HT1080 (cell line): ENCODE data around the gene RHEX. TPM values are rescaled to one million over a fixed set of nuclear protein-coding genes. Genes with fewer than 3 reads are reported as not detected.
"Not testable (repeated sequence)": the region's sequence is repeated elsewhere in the genome, so short reads cannot be mapped to it uniquely, and the experiment has no call there.

Experiments
- DNase-seq: peaks from one replicate; pipeline ENCODE4 v3.0.0-alpha.2; 2015; ENCODE audit warnings: low read depth
- total RNA-seq: library from RNA; depleted of rRNA; stranded (reverse); fragments of >200 nt; shearing (Covaris generic); gene quantifications from 2 replicates; pipeline ENCODE4 v1.2.3, GENCODE V29; 2014

Gene RHEX
- total RNA-seq, 1 experiment from 2014 or later, result not detected

DNA sequence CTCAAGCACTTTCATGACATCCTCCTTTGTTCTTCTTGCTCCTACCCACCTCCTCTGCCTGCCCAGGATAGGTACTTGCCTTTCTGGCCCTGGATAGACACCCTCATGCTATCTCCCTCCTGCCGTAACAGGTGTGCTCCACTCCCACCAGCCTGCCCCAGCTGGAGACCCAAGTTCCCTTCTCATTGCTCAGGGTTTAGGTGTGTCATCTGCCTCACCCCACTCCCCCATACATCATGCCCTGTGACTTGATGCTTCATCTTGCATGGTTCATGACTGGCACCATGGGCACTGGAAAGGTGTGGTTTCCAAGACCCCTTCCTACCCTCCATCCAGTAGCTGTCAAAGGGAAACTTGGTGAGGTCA, 5.9 kb downstream of the RHEX start:
- no peak for DNase-seq

DNA sequence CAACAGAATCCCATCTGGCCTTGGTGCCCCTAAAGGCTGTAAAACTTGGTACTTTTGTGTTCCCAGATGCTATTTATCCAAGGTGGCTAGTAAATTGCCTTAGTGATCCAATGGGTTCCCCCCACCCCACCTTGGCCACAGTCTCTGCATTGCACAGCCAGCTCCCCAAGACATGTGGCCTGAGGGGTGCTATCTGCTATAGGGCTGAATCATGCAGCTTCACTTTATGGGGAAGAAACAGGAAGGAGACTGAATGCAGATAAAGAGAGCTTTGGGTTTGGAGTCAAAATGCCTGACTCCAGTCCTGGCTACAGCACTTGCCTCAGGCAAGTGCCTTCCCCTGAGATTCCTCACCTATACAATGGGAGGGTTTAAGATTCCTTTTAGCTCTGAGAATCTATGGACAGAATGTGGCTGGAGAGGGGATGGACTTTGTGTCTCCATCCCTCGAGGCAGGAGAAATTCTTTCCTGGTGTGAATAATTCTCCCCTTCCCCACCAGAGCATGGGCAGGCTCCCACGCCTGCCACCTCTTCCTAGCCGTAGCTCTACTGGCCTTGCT, 6.5 kb downstream of the RHEX start:
- DNase-seq, result no peak

DNA sequence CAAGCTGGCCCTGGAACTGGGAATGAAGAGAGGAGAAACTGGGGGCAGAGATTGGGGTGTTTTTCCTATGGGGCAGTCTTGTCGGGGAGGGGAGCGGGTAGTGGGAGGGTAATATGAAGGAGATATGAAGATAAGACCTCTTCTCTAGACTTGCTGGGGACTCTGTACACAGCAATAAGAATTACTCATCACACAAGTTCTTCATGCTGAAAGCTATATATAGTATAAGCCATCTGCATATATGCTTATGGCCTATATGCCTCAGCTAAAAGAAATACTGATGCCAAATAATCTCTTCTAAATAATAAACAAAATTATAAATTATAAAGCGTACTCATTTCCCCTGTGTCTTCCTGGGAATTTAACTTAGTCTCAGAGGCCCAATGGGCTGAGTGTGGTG, 7.9 kb downstream of the RHEX start:
- no peak for DNase-seq

DNA sequence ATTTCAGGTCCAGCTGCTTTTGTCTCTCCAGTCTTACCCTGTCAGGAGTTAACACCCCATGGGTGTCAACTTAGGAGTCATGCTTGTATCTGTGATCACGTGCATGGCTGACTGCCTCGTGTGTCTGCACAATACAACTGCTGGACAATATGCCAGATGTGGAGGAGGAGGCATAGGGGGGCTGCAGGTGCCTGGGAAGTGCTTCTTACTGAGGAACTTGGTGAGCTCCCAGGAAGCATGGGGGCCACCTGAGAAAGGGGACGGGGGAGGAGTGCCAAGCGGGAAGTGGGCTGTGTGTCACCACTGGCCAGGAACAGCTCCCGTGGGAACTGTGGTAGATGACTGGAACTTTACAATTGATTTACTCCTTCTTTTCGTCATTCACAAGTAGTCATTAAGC, 9.5 kb downstream of the RHEX start:
- peak; percentile 54 for DNase-seq

DNA sequence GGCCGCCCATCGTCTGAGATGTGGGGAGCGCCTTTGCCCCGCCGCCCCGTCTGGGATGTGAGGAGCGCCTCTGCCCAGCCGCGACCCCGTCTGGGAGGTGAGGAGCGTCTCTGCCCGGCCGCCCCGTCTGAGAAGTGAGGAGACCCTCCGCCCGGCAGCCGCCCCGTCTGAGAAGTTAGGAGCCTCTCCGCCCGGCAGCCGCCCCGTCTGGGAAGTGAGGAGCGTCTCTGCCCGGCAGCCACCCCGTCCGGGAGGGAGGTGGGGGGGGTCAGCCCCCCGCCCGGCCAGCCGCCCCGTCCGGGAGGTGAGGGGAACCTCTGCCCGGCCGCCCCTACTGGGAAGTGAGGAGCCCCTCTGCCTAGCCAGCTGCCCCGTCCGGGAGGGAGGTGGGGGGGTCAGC, 11.0 kb downstream of the RHEX start:
- not testable (repeated sequence) for DNase-seq

DNA sequence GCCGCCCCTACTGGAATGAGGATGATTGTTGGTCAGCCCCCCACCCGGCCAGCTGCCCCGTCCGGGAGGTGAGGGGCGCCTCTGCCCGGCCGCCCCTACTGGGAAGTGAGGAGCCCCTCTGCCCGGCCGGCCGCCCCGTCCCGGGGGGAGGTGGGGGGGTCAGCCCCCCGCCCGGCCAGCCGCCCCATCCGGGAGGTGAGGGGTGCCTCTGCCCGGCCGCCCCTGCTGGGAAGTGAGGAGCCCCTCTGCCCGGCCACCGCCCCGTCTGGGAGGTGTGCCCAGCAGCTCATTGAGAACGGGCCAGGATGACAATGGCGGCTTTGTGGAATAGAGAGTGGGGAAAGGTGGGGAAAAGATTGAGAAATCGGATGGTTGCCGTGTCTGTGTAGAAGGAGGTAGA, 11.5 kb downstream of the RHEX start:
- DNase-seq, result not testable (repeated sequence)

DNA sequence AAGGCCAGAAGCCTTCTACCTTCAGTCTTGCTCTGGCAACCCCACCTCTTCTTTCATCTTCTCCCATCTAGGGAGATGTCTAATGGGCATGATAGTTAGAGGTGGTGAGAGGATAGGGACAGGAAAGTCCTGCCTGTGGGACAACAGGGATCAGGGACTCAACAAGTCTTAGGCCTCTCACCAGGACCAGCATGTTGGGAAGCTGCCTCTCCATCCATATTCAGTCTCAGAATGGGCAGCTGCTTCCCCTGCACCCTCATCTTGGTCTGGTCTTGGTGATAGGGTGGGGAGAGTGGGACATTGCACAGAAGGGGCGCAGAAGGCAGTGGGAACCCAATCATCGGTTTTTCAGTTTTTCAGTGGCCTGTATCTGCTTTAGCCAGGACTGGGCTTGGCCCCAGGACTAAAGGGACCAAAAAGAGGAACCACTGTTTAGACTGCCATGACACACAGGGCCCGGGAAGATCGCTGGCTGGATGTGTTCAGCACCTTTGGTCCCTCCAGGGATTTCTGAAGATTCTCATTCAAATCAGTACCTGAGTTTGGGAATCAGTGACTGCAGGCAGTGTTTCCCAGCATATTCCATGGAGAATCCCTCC, 12.7 kb downstream of the RHEX start:
- no peak for DNase-seq

DNA sequence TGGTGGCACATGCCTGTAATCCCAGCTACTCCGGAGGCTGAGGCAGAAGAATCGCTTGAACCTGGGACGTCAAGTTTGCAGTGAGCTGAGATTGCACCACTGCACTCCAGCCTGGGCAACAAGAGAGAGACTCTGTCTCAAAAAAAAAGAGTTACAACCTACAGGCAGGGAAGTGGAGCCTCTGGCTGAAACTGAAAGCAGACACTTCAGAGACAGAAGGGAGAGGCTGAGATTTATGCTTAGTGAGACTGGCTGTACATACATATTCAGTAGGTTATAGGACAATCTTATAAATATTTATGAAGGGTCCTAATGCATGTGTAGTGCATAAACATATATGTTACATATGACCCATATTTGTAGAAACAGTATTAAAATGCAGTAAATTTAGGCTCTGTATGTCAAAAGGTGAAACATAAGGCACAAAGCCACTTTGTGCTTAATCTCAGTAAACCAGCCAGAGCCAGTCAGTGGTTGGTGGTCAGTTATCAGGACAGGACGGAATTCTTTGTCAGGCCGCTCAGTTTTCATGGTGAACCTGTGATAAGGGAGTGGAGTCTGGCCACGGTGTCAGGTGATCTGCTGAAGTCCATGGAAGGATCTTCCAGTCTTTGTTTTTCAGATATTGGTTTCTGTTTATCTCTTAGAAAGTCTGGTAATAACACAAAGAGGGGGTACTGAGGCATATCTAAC, 13.7 kb downstream of the RHEX start:
- DNase-seq, result no peak

DNA sequence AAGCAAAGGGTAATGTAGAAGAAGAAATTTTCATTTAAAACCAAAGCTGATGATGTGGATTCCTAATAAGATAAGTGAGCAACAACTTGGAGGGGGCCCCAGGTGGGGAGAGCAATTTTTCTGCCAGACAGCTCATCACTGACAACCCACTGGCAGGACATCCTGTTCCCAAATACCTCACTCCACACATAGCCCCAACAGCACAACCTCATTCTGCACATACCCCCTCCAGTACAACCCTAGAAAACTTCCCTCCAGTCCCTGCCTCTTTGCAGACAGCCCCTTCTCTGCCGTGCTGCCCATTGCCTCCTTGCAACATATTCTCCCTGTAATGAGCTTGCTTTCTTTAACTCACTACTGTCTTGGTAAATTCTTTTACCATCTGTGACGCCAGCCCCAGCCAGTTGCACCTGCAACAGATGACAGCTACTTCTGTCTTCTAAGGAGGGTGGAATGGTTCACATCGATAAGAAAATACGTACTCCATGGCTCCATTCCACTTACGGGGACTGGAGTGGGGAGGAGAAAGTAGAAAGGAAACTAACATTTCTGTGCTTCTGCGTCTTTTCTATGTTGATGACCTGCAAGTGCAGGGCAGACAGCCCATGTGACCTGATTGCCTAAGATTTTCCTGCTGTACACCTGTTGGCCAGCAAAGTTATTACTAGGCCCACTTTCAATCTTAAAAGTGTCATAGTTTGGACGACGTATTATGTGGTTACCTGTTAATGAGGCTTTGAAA, 14.7 kb downstream of the RHEX start:
- DNase-seq, result no peak

DNA sequence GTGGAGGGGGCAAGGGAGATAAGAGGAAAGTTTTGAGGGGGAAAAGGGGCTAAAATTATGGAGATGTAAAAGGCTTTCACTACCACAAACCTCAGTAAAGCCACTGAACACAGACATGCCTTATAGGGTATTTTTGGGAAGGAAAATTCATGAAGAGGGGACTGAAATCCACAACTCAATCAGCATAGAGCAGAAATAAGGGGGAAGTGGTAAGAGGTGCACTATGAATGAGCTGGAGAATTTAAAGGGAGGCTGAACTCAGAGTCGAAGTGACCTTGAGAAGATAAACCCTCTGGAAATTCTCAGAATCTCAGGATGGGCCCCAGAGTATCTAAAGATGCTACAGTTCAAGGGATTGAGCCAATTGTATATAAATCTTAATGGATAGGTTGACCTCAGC, 15.3 kb downstream of the RHEX start:
- DNase-seq, result no peak

DNA sequence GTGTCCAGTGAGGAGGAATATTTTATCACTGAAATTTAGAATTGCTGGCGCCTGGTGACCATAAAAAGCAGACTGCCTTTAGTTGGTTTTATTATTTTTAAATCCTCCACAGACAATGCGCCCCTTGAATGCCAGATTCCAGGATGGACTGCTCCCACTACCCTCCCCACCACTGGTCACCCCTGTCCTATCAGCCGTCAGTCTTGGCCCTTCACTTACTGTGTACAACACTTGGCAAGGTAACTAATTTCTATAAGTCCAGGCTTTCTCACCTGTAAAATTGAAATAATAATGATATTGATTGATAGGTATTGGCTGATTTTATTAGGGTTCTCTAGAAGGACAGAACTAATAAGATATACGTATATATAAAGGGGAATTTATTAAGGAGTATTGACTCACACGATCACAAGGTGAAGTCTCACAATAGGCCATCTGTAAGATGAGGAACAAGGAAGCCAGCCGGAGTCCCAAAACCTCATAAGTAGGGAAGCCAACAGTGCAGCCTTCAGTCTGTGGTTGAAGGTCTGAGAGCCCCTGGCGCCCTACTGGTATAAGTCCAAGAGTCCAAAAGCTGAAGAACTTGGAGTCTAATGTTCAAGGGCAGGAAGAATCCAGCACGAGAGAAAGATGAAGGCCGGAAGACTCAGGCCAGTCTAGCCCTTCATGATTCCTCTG, 17.8 kb downstream of the RHEX start:
- no peak for DNase-seq

DNA sequence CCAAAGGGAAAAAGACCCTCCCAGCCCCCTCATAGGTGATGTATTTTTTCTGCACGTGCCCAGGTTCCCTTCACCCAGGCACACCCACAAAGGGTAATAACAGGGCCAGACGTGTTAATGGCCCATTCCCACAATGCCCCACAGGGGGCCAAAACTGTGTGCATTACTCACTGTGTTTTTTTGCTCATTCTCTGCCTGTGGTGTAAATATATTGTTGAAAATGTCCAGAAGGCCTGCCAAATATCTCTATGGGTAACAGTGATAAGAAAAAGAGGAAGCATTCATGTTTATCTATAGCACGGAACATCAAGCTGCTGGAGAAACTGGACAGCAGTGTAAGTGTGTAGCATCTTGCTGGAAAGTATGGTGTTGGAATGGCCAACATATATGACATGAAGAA, 21.9 kb downstream of the RHEX start:
- DNase-seq, result no peak

DNA sequence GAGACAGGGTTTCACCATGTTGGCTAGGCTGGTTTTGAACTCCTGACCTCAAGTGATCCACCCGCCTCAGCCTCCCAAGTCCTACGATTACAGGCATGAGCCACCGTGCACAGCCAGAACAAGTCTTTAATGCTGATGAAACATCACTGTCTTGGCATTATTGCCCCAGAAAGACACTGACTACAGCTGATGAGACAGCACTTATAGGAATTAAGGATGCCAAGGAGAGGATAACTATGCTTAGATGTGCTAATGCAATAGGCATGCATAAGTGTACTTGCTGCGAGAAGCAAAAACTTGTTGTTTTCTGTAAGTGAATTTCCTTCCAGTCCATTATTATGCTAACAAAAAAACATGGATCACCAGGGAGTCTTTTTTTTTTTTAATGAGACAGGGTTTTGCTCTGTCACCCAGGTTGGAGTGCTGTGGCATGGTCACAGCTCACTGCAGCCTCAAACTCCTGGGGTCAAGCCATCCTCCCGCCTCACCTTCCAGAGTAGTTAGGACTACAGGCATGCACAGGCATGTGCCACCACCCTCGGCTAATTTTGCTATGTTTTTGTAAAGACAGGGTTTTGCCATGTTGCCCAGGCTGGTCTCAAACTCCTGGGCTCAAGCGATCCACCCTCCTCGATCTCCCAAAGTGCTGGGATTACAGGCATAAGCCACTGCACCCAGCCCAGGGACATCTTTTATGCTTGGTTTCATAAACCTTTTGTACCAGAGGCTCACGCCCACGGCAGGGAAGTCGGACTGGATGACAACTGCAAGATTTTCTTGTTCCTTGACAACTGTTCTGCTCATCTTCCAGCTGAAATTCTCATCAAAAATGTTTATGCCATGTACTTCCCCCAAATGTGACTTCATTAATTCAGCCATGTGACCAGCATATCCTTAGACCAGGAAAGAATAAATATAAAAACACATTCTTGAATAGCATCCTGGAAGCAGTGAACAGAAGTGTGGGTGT, 23.1 kb downstream of the RHEX start:
- DNase-seq, result no peak

DNA sequence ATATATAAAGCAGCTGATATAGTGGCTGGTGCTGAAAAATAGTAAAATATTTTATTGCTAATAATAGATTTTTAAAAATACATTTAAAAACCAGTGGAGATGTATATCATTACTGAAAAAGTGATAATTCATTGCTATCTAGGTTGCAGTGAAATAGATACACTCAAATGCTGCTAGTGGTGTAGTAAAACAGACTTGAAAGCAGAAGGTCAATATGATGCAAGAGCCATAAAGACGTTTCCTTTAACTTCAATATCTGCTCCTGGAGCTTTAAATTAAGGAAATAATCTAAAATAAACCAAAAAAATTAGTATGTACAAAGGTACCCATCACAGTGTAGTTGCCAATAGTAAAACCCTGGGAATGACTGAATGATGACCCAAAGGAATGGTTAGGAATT, 26.2 kb downstream of the RHEX start:
- no peak for DNase-seq

DNA sequence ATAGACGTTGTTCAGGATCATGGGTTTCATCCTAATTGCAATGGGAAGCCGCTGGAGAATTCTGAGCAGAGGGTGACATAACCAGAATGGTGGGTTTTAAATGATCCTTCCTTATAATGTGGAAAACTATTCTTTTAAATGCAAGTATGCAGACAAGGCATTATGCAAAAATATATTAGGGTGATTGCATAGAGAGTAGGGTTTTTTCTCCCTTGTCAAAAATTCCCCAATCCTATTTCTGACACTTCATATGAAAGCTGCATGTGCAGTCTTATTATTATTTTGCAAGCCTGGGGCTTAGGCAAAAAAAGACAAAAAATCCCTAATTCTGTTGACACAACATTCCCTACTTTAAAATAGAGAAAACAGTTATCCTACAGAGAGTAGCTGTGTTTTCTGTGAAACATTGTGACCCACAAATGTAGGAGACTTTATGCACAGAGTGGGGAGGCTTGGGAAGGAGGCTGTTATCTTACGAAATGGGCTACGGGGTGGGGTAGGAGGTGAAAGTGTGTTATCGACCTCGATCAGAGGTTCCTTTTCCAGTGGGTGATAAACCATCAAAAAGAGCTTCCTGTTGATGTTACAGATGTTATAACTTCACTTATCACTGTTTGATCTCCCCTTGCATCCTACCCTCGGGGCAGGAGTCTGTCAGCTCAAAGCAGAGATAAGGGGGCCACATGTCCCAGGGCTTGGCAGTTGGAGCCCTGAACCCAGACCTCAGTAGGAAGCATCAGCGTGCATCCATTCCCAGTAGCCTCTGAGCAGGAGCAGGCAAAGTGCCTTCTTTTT, 27.2 kb downstream of the RHEX start:
- no peak for DNase-seq

DNA sequence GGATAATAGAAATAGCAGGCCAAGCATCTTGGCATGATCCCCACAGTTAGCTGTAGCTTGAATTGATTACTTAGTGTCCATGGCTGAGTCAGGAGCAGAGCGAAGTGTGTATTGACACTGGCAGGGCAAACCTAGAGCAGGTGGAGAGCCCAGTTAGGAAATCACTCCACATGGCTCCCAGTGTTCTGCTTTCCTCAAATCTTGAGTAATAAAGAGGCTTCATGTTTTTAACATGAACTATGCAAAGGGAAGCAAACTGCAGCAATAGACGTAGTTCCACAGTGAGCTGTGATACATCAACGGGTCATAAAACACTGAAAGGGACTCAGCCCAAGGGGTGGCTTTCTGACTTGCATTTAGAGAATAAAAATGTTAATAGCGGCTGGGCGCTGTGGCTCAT, 28.9 kb downstream of the RHEX start:
- no peak for DNase-seq

DNA sequence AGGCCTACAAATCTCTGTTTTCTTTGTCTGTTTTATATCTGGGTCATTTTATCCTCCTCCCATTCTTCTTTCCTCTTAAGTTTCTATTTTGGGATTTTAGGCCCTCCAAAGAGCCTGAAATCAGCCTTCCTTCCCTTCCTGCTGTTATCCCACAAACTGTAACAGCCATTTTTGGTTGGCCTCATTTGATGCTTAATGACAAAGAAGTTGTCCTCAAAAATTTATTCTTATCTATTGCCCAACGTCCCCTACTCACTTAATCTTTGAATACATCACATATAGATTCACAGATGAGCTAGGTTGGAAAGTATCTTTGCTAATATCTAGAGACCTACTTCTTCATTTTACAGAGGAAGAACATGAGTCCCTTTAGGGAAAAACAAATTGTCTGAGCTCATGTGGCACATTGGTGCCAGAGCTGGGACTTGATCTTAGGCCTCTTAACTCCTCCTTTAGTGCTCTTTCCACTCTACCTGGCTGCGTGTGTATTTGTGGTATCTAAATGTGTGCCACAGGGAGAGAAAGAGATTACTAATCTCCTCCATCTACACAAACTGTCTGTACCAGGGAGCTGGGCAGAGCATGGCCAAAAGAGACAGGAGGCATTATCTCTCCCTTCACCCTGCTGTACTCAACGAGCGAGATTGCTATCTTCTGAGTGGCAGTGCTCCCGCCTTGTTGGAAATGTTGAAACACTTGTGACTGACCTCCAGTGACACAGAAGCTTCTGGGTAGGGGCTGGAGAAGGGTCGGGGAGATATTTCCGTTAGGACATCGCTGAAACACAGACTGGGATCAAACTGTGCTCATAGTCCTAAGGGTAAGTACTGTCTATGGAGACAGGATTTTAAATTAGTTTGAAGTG, 30.1 kb downstream of the RHEX start:
- no peak for DNase-seq

DNA sequence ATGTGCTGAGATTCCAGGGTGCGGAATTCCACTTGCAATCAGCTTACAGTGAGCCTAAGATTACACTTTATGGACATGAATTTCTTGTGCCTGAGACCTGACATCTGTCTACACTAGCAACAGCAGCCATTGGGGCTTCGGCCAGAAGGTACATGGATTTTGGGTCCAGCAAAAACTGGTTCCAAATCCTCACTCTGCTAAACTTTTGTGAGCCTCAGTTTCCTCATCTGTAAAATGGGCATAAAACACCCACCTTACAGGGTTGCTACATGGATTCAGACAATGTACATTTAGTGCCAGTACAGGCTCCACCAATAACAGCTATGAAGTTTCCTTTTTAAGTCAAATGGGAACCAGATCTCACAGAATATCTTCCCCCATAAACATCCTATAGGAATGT, 30.8 kb downstream of the RHEX start:
- no peak for DNase-seq

DNA sequence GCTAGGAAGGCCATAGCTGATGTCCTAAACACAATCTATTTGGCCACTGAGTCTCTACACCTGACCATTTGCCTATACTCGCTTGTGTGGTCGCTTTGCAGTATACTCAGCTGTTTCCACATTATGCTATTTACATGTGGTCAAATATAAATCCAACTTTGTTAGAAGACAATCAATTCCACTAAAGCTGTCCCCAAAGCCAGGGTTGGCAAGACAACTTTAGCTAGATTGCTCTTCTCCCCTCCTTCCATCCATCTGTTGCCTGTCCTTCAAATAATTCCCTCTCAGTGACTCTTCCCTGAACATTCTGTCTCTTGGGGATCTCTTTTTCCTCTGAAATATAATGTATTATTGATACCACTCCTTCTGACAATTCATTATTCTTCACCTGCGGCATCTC, 34.1 kb downstream of the RHEX start:
- DNase-seq, result no peak
